T-helper 17 cell (primary cell): Measurements from ENCODE around the gene GPR146. TPM values are rescaled to one million over a fixed set of nuclear protein-coding genes. Genes with fewer than 3 reads are reported as not detected.

Experiments
- ATAC-seq: fragments of 150-1000 bp; cut with Tn5 transposase; 2 replicates; pipeline ENCODE4 v1.10.0; 2021; ENCODE audit warnings: mild to moderate bottlenecking, moderate library complexity
- DNase-seq, 3 donors: peaks; one replicate each; pipeline versions ENCODE4 v3.0.0 to v3.0.0-alpha.2; 2020 to 2021
- H3K9me3 ChIP-seq: one replicate; pipeline ENCODE4 v1.7.0; 2013; ENCODE audit warnings: low read length, mild to moderate bottlenecking; ENCODE audit not compliant: control insufficient read depth, poor library complexity, severe bottlenecking
- H3K27ac Mint-ChIP-seq: one replicate; pipeline ENCODE4 v1.8.0; 2022; ENCODE audit warnings: mild to moderate bottlenecking, moderate library complexity, mixed read lengths
- H3K27me3 Mint-ChIP-seq: one replicate; pipeline ENCODE4 v1.8.0; 2022; ENCODE audit warnings: mixed read lengths
- H3K36me3 Mint-ChIP-seq: one replicate; pipeline ENCODE4 v1.8.0; 2022; ENCODE audit warnings: low read depth, mixed read lengths
- H3K4me1 Mint-ChIP-seq: one replicate; pipeline ENCODE4 v1.8.0; 2022; ENCODE audit warnings: mild to moderate bottlenecking, mixed read lengths
- H3K4me3 Mint-ChIP-seq: one replicate; pipeline ENCODE4 v1.8.0; 2022; ENCODE audit warnings: mild to moderate bottlenecking, moderate library complexity, mixed read lengths
- total RNA-seq, 4 donors: library from RNA in 2 of 4; stranded (reverse) in 2 of 4; gene quantifications; one replicate each; pipeline ENCODE4 v1.2.3 and lab custom pipeline; 2022 to 2026

Gene GPR146
- total RNA-seq, 2 donors from 2014 or later: 17.9 to 22.2 TPM

- no peak for ATAC-seq
- H3K4me1 Mint-ChIP-seq: peaks cover 14% of the 10 kb centered on the region
Measured at GRCh38 chr7:1099637-1100036, 55.3 kb downstream of the GPR146 start.

GRCh38 chr7:1100386-1100785 lies 56.0 kb downstream of the GPR146 start:
- no peak overlapping the region for H3K27ac Mint-ChIP-seq
- peaks cover 15% of the 10 kb centered on the region for H3K4me1 Mint-ChIP-seq
- peaks cover 3% of the 10 kb centered on the region for H3K36me3 Mint-ChIP-seq
- no peaks in the 10 kb centered on the region for H3K27me3 Mint-ChIP-seq
- ATAC-seq: no peak
- no peak overlapping the region for H3K4me3 Mint-ChIP-seq
- H3K9me3 ChIP-seq: no peaks in the 10 kb centered on the region
- no peak for DNase-seq

More at GRCh38 chr7:1099637-1100036, 55.3 kb downstream of the GPR146 start:
- no peak for DNase-seq
- Mint-ChIP-seq H3K36me3 (peaks cover 3% of the 10 kb centered on the region), H3K27ac (no peak overlapping the region), H3K27me3 (no peaks in the 10 kb centered on the region), H3K4me3 (no peak overlapping the region)
- H3K9me3 ChIP-seq: no peaks in the 10 kb centered on the region

GRCh38 chr7:1100834-1101562 lies 56.7 kb downstream of the GPR146 start:
- Mint-ChIP-seq H3K27me3 (no peaks in the 10 kb centered on the region), H3K27ac (no peak overlapping the region), H3K36me3 (peaks cover 3% of the 10 kb centered on the region), H3K4me1 (peaks cover 13% of the 10 kb centered on the region), H3K4me3 (no peak overlapping the region)
- DNase-seq: no peak
- no peak for ATAC-seq
- H3K9me3 ChIP-seq: no peaks in the 10 kb centered on the region

- DNase-seq: no peak
- Mint-ChIP-seq H3K36me3 (peaks cover 3% of the 10 kb centered on the region), H3K4me3 (peak overlapping the region; percentile 77), H3K4me1 (peaks cover 17% of the 10 kb centered on the region), H3K27ac (no peak overlapping the region), H3K27me3 (no peaks in the 10 kb centered on the region)
- ATAC-seq: no peak
- H3K9me3 ChIP-seq: no peaks in the 10 kb centered on the region
Measured at GRCh38 chr7:1101563-1102431, 57.5 kb downstream of the GPR146 start.

GRCh38 chr7:1103009-1103788 lies 58.9 kb downstream of the GPR146 start:
- ATAC-seq: peak; percentile 65
- H3K9me3 ChIP-seq: no peaks in the 10 kb centered on the region
- Mint-ChIP-seq H3K27me3 (no peaks in the 10 kb centered on the region), H3K4me1 (peaks cover 19% of the 10 kb centered on the region), H3K27ac (peak overlapping the region; percentile 79), H3K4me3 (peak overlapping the region; percentile 77), H3K36me3 (no peaks in the 10 kb centered on the region)
- no peak for DNase-seq

- no peaks in the 10 kb centered on the region for H3K36me3 Mint-ChIP-seq
- ATAC-seq: peak; percentile 48
- no peaks in the 10 kb centered on the region for H3K27me3 Mint-ChIP-seq
- peak overlapping the region; percentile 77 for H3K4me3 Mint-ChIP-seq
- no peak for DNase-seq
- H3K9me3 ChIP-seq: no peaks in the 10 kb centered on the region
- H3K27ac Mint-ChIP-seq: peak overlapping the region; percentile 79
- peaks cover 19% of the 10 kb centered on the region for H3K4me1 Mint-ChIP-seq
Measured at GRCh38 chr7:1103789-1104515, 59.6 kb downstream of the GPR146 start.

GRCh38 chr7:1104516-1105179 lies 60.3 kb downstream of the GPR146 start:
- DNase-seq: no peak
- H3K27ac Mint-ChIP-seq: peak overlapping the region; percentile 21
- no peak for ATAC-seq
- no peak overlapping the region for H3K4me3 Mint-ChIP-seq
- no peaks in the 10 kb centered on the region for H3K27me3 Mint-ChIP-seq
- H3K9me3 ChIP-seq: no peaks in the 10 kb centered on the region
- peaks cover 19% of the 10 kb centered on the region for H3K4me1 Mint-ChIP-seq
- no peaks in the 10 kb centered on the region for H3K36me3 Mint-ChIP-seq

- Mint-ChIP-seq H3K27ac (peak overlapping the region; percentile 21), H3K4me1 (peaks cover 19% of the 10 kb centered on the region), H3K4me3 (no peak overlapping the region), H3K36me3 (no peaks in the 10 kb centered on the region), H3K27me3 (no peaks in the 10 kb centered on the region)
- H3K9me3 ChIP-seq: no peaks in the 10 kb centered on the region
- DNase-seq: no peak
- ATAC-seq: no peak
Measured at GRCh38 chr7:1105189-1105588, 60.8 kb downstream of the GPR146 start.

- Mint-ChIP-seq H3K27me3 (no peaks in the 10 kb centered on the region), H3K36me3 (no peaks in the 10 kb centered on the region), H3K27ac (no peak overlapping the region), H3K4me1 (peaks cover 19% of the 10 kb centered on the region), H3K4me3 (no peak overlapping the region)
- no peaks in the 10 kb centered on the region for H3K9me3 ChIP-seq
- DNase-seq (no peak), ATAC-seq (no peak)
Measured at GRCh38 chr7:1106063-1106792, 61.9 kb downstream of the GPR146 start.

GRCh38 chr7:1106793-1107421 lies 62.6 kb downstream of the GPR146 start:
- no peak for ATAC-seq
- H3K9me3 ChIP-seq: no peaks in the 10 kb centered on the region
- Mint-ChIP-seq H3K4me1 (peaks cover 19% of the 10 kb centered on the region), H3K36me3 (no peaks in the 10 kb centered on the region), H3K27me3 (no peaks in the 10 kb centered on the region), H3K27ac (no peak overlapping the region), H3K4me3 (no peak overlapping the region)
- DNase-seq: no peak

GRCh38 chr7:1108264-1108920 lies 64.0 kb downstream of the GPR146 start:
- ATAC-seq (no peak), DNase-seq (no peak)
- Mint-ChIP-seq H3K4me1 (peaks cover 15% of the 10 kb centered on the region), H3K27ac (no peak overlapping the region), H3K27me3 (no peaks in the 10 kb centered on the region), H3K4me3 (no peak overlapping the region), H3K36me3 (no peaks in the 10 kb centered on the region)
- H3K9me3 ChIP-seq: no peaks in the 10 kb centered on the region
